Activated CD8-positive, alpha-beta memory T cell treated with anti-CD3 and anti-CD28 coated beads, Interleukin-2, amount 50 U/mL, for 24 hours (primary cell): ENCODE measurements around the gene TAS2R41.

Source experiments
- DNase-seq: peaks from one replicate; pipeline ENCODE4 v3.0.0-alpha.2; 2020; ENCODE audit errors: extremely low read depth

The TAS2R41 gene, protein sequence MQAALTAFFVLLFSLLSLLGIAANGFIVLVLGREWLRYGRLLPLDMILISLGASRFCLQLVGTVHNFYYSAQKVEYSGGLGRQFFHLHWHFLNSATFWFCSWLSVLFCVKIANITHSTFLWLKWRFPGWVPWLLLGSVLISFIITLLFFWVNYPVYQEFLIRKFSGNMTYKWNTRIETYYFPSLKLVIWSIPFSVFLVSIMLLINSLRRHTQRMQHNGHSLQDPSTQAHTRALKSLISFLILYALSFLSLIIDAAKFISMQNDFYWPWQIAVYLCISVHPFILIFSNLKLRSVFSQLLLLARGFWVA

GRCh38 chr7:143477501-143478150 lies at the start of gene TAS2R41:
Gene TAS2R41, plus strand, starts transcription at chr7:143477873. Its CDS starts 0 bp downstream, at chr7:143477873.
- no peak for DNase-seq

GRCh38 chr7:143429770-143430698 lies 47.6 kb upstream of the TAS2R41 start:
- DNase-seq: no peak

GRCh38 chr7:143431109-143431508 lies 46.6 kb upstream of the TAS2R41 start:
- no peak for DNase-seq

- no peak for DNase-seq
Observed at GRCh38 chr7:143433759-143434158, 43.9 kb upstream of the TAS2R41 start.

DNA sequence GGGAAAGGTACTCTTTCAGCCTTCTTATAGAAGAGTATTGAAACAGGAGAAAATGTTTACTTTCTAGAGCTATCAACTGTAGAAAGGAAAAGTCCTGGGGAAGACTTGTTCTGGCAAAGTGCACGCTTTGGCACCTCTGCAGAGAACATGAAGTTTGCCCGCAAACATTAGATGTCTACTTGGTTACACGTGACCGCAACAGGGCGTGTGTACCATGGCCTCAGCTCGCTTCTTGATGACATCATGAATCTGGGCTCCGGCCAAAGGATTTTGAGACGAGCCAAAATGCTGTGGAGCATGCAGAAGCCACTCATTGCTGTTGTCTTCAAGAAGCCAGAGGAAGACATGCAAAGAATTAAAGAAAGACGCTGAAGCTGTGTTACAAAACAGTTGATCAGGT lies 43.0 kb upstream of the TAS2R41 start:
- no peak for DNase-seq

GRCh38 chr7:143435266-143435665 lies 42.4 kb upstream of the TAS2R41 start:
- DNase-seq: no peak

DNA sequence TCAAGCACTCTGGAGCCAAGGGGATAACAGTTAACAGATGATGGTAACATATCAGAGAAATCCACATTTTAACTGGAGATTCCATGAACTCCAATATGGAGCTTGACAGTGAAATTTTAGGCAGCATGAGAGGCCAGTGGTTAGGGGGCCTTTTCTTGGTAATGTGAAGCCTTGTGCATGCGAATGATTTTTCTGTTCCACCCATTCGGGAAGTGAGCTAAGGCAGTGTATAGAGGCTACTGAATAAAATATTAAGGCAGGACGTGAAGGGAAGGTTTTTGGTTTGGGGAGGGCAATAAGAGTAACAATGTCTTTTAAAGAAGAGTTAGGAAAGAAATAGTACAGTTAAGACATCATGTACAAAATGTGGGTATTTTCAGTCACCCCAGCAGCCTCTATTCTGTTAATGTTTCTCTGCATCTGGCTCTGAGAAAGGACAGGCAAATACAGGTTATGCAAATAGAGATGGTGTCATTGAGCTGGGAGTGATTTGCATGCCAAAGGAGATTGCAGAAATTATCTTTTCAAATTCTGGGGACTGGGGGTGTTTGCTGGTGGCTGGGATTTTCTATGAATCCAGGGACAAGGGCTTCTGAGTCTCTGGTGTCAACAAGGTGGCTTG lies 41.2 kb upstream of the TAS2R41 start:
- DNase-seq: no peak

DNA sequence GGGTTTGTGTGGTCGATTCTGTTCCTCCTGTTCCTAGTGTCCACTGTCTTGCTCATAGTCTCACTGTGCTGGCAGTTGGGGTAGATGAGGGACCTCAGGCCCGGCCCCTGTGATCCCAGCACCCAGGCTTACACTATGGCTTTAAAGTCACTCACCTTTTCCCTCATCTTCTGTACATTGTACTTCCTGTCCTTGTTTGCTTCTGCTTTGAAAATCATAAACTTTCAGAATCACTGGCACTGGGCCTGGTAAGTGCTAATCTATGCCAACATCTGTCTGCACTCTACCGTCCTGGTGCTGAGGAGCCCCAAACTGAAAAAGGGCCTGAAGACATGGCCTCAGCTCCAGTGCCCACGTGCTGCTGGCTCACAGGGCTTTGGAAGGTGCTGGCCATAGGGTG lies 40.1 kb upstream of the TAS2R41 start:
- DNase-seq: no peak

DNA sequence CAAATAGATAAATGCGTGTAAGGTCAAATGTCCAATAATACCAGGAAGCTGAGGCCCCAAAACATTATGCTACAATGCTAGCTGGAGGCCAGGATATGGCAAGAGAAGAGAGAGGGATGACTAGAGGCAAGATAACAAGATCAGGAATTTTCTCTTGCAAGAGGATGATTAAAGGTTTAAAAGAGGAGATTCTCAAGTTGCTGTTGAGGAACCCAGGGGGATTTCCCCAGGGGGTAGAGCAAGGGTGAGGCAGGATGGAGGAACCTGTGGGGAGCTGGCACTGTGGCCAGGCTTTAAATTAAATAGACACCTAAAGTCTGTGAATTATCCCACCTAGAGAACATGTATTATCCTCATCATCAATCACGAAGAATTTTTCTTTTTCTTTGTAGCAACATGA lies 37.8 kb upstream of the TAS2R41 start:
- no peak for DNase-seq

DNA sequence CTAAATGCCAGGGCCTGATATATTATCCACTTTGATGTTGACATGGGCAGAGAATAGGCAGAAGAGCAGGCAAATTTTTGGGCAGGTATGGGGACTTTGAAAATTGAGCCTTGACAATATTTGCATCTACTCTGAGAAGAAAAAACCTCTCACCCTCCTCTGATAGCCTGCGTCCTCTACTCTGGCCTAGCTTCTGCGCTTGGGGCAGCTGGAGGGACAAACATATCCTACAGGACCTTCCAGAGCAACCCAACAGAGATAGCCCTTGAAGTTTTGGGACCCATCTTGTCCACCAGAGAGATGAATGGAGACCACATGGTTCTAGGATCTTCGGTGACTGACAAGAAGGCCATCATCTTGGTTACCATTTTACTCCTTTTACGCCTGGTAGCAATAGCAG lies 34.5 kb upstream of the TAS2R41 start, which contains the start of gene TAS2R60:
Gene TAS2R60, plus strand, starts transcription at position 301 of the 400 bp plus-strand sequence. Its CDS starts 0 bp downstream, at position 301.
- DNase-seq: no peak

- DNase-seq: no peak
Observed at GRCh38 chr7:143444063-143444782, 33.5 kb upstream of the TAS2R41 start.

GRCh38 chr7:143444785-143445184 lies 32.9 kb upstream of the TAS2R41 start:
- no peak for DNase-seq

DNA sequence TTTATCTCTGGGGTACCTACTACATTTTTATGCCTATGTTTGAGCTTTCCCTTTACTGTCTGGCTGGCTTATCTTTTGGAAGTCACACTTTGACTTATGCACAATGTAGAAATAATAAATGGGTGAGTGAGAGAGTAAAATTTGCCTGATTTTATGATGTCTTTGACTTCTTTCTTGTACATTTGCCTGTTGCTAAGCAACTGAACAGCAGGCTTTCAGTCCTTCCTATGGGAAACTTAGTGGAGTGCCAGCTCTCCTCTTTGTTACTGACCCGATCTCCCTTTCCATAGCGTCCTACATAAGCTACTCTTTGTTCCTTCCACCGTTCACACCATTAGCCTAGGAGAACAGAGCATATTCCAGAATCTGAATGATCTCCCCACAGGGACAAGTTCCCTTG lies 30.2 kb upstream of the TAS2R41 start:
- DNase-seq: no peak

- no peak for DNase-seq
Observed at GRCh38 chr7:143448429-143448828, 29.2 kb upstream of the TAS2R41 start.

- DNase-seq: no peak
Observed at GRCh38 chr7:143449793-143450192, 27.9 kb upstream of the TAS2R41 start.

DNA sequence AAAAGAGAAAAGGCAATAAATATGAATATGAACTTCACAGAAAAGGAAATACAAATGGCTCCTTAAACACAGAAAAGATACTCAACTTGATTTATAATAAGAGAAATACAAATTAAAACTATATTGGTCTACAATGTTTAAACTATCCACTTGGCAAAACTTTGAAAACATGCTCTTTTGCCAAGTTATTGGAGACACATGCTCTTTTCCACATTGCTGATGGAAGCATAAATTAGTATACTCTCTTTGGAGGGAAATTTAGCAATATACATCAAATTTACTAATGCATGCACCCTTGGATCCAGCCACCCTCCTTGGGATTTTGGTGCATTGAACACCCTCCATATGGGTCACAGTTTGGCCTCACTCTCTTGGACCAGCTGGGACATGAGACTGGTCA lies 26.6 kb upstream of the TAS2R41 start:
- DNase-seq: no peak

DNA sequence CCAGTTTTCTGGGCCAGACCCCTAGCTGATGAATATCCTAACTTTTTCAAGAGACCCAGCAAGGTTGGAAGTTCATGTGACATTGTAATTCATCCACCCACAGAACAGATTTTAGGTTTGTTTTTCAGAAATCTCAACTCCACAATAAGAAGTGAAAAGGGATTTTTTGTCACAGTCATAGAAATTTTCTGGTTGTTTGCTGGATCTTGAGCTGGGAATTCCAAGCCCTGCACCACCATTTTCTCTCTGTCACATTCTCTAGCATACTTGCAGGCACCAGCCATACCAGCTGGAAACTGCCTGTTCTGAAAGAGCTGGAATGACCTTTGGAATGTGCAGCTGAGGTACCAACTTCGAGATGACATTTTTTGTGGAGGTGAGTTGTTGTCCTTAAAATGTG lies 25.9 kb upstream of the TAS2R41 start:
- DNase-seq: no peak

DNA sequence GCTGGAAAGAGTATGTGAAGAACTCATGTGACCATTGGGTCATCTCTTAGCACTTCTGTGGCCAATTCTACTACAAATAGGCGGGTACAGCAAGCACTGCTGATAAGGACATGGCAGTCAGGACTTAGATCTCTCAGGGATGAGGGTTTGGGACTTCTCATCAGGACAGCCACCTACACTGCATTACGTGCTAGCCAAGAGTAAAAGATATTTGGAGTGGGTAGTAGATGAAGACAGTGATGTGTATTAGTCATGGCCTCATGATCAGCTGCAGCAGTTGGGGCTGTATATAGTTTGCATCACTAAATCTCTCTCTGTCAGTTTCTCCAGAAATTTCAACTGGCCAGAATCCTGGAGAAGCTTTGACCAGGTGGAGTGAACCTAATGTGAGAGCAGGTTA lies 25.2 kb upstream of the TAS2R41 start:
- no peak for DNase-seq

DNA sequence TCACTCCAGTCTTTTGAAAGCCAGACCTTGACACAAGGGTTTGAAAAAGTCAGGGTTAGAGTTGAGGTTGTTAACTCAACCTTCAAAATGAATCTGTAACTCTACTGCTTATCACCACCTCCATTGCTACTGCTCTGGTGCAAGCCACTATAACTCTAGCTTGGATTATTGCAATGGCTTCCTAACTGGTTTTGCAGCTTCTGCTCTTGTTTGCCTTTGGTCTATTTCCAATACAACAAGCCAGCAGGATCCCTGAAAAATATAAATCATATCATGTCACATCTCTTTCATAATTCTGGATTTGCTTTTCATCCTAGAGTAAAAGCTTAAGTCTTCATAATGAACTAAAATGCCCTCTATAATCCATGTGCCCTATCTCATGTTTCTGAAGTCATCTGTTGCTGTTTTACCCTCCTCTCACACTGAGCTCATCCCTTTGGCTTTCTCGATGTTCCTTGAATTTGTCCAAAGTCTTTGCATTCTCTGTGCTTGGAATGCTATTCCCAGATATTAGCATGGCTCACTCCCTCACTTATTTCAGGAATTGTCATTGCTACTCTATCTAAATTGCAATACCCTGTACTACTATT lies 23.5 kb upstream of the TAS2R41 start:
- no peak for DNase-seq

GRCh38 chr7:143455491-143455890 lies 22.2 kb upstream of the TAS2R41 start:
- no peak for DNase-seq

DNA sequence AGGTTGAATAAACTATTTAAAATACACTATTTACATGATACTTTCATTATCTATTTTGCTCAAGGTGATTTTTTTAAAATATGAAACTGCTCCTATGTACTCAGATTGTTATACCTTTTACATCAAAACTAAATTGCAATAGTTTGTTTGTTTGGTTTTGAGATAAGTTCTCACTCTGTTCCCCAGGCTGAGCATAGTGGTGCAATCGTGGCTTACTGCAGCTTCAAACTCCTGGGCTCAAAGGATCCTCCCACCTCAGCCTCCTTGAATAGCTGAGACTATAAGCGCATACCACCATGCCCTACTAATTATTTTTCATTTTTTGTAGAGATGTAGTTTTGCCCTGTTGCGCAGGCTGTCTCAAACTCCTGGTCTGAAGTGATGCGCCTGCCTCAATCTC lies 21.7 kb upstream of the TAS2R41 start:
- DNase-seq: no peak
